HG03103 (cell line): ENCODE measurements around the gene ADGRL3.
"Not testable (repeated sequence)": the region's sequence is repeated elsewhere in the genome, so short reads cannot be mapped to it uniquely, and the experiment has no call there.

Source experiments
- ATAC-seq: cut with Tn5 transposase; IDR thresholded peaks from one replicate; pipeline ENCODE4 v1.9.1; 2021; ENCODE audit warnings: low read depth; ENCODE audit not compliant: unreplicated experiment

The ADGRL3 gene

GRCh38 chr4:61714387-61714911, 514.3 kb downstream of the ADGRL3 start:
- ATAC-seq: no peak

- no peak for ATAC-seq
Measured at GRCh38 chr4:61716426-61716825, 516.3 kb downstream of the ADGRL3 start.

- ATAC-seq: no peak
Measured at GRCh38 chr4:61723492-61723891, 523.4 kb downstream of the ADGRL3 start.

GRCh38 chr4:61727286-61727685, 527.2 kb downstream of the ADGRL3 start:
- ATAC-seq: no peak

- ATAC-seq: no peak
Measured at GRCh38 chr4:61734409-61734808, 534.3 kb downstream of the ADGRL3 start.

- no peak for ATAC-seq
Measured at GRCh38 chr4:61739887-61740286, 539.8 kb downstream of the ADGRL3 start.

- no peak for ATAC-seq
Measured at GRCh38 chr4:61740886-61741285, 540.8 kb downstream of the ADGRL3 start.

- no peak for ATAC-seq
Measured at GRCh38 chr4:61741327-61742096, 541.4 kb downstream of the ADGRL3 start.

- ATAC-seq: no peak
Measured at GRCh38 chr4:61750810-61751209, 550.7 kb downstream of the ADGRL3 start.

GRCh38 chr4:61752617-61753016, 552.5 kb downstream of the ADGRL3 start:
- ATAC-seq: no peak

GRCh38 chr4:61753739-61754138, 553.6 kb downstream of the ADGRL3 start:
- no peak for ATAC-seq

- not testable (repeated sequence) for ATAC-seq
Measured at GRCh38 chr4:61756937-61757336, 556.8 kb downstream of the ADGRL3 start.

GRCh38 chr4:61757983-61758382, 557.9 kb downstream of the ADGRL3 start:
- ATAC-seq: not testable (repeated sequence)

GRCh38 chr4:61758596-61758995, 558.5 kb downstream of the ADGRL3 start:
- ATAC-seq: not testable (repeated sequence)

GRCh38 chr4:61759245-61759644, 559.1 kb downstream of the ADGRL3 start:
- not testable (repeated sequence) for ATAC-seq

GRCh38 chr4:61759885-61760284, 559.8 kb downstream of the ADGRL3 start:
- ATAC-seq: not testable (repeated sequence)

GRCh38 chr4:61760820-61761219, 560.7 kb downstream of the ADGRL3 start:
- ATAC-seq: no peak

- ATAC-seq: no peak
Measured at GRCh38 chr4:61762722-61763627, 562.8 kb downstream of the ADGRL3 start.

GRCh38 chr4:61763682-61764081, 563.6 kb downstream of the ADGRL3 start:
- ATAC-seq: no peak

GRCh38 chr4:61764090-61764489, 564.0 kb downstream of the ADGRL3 start:
- ATAC-seq: not testable (repeated sequence)

- ATAC-seq: not testable (repeated sequence)
Measured at GRCh38 chr4:61769444-61770167, 569.5 kb downstream of the ADGRL3 start.
